Common myeloid progenitor, CD34-positive (primary cell): ENCODE data around the gene MMP8.

Experiments
- CTCF ChIA-PET: fragments of 350-600 bp; sonication (Branson Sonifier 250); formaldehyde crosslinking; loops from one replicate; lab custom pipeline; 2021; ENCODE audit warnings: antibody characterized with exemption; lab: Charles Lee
- POLR2A ChIA-PET: fragments of 350-600 bp; sonication (Branson Sonifier 250); formaldehyde crosslinking; loops from one replicate; lab custom pipeline; 2021; ENCODE audit warnings: antibody characterized with exemption; lab: Charles Lee
- DNase-seq, 3 donors: peaks; one replicate each; pipeline versions ENCODE4 v3.0.0 to v3.0.0-alpha.2; 2013
- H3K27ac ChIP-seq, 2 experiments: 1 replicate in 1 of 2; 2 replicates in 1 of 2; pipeline ENCODE4 v1.7.0; 2013; ENCODE audit warnings: inconsistent platforms in 2 of 2, low read length in 2 of 2, mild to moderate bottlenecking in 2 of 2, low read depth in 1 of 2, moderate library complexity in 1 of 2; ENCODE audit not compliant: severe bottlenecking in 2 of 2, insufficient read depth in 1 of 2, poor library complexity in 1 of 2
- H3K27me3 ChIP-seq, 5 experiments: replicated peaks in 2 of 5; 1 replicate in 3 of 5; 2 replicates in 2 of 5; pipeline versions ENCODE4 v1.6.1 to v1.7.0; 2013; ENCODE audit warnings: low read length in 4 of 5, mild to moderate bottlenecking in 2 of 5, moderate library complexity in 2 of 5, inconsistent platforms in 1 of 5; ENCODE audit not compliant: insufficient read depth in 5 of 5, control insufficient read depth in 4 of 5
- H3K36me3 ChIP-seq, 4 experiments: 1 replicate in 2 of 4; 2 replicates in 2 of 4; pipeline versions ENCODE4 v1.6.1 to v1.7.0; 2013; ENCODE audit warnings: low read length in 3 of 4, control low read depth in 1 of 4, mild to moderate bottlenecking in 1 of 4; ENCODE audit not compliant: control insufficient read depth in 4 of 4, insufficient read depth in 4 of 4
- H3K4me1 ChIP-seq, 4 experiments: 1 replicate in 3 of 4; 2 replicates in 1 of 4; pipeline versions ENCODE4 v1.6.1 to v1.7.1; 2013; ENCODE audit warnings: low read length in 3 of 4, mild to moderate bottlenecking in 3 of 4, control low read depth in 1 of 4, inconsistent platforms in 1 of 4, moderate library complexity in 1 of 4; ENCODE audit not compliant: control insufficient read depth in 4 of 4, insufficient read depth in 4 of 4; ENCODE audit errors: control extremely low read depth in 1 of 4
- H3K4me3 ChIP-seq, 7 experiments: 1 replicate in 4 of 7; 2 replicates in 3 of 7; pipeline versions ENCODE4 v1.5.1 to v1.7.0; 2013; ENCODE audit warnings: mild to moderate bottlenecking in 7 of 7, low read length in 6 of 7, moderate library complexity in 6 of 7, inconsistent platforms in 2 of 7, low read depth in 2 of 7, control low read depth in 1 of 7; ENCODE audit not compliant: insufficient read depth in 4 of 7, control insufficient read depth in 1 of 7; ENCODE audit errors: extremely low read depth in 1 of 7
- H3K9me3 ChIP-seq, 5 experiments: 1 replicate in 4 of 5; 2 replicates in 1 of 5; pipeline versions ENCODE4 v1.6.1 to v1.7.1; 2013; ENCODE audit warnings: low read length in 4 of 5, mild to moderate bottlenecking in 2 of 5, inconsistent platforms in 1 of 5, low read depth in 1 of 5, moderate library complexity in 1 of 5; ENCODE audit not compliant: control insufficient read depth in 4 of 5, insufficient read depth in 2 of 5; ENCODE audit errors: control extremely low read depth in 1 of 5
- WGBS: methylation state at CpG from one replicate; pipeline ENCODE4 v1.1.5; 2013; ENCODE audit not compliant: insufficient coverage; 5-methylcytosine and 5-hydroxymethylcytosine counted together

MMP8 gene

DNA sequence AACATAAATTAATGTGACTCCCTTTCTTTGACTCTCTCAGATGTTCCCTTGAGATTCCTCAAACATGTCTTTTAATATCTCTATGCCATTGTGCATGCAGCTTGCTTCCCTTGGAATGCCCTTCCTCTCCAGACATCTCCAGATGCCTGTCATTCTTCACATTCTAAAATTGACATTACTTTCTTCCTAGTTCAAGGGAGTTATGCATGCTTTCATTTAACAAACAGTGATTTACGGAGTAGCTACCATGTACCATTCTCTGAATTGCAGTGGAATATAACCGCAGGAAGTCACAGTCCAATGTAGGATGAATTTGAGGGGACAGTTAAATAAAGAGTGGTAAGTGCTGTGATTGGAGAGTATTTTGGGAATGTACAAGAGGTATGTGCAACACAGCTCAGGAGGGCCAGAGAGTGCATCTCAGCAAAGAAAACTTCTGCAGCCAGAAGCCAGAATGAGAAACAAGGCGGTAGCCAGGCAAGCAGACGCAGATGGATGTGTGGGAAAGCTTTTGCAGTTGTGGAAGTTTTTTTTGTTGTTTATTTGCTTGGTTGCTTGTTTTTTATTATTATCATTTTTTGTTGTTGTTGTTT, 37.0 kb upstream of the MMP8 start:
- no peak overlapping the region for H3K4me3 ChIP-seq
- no peak overlapping the region for H3K27ac ChIP-seq
- H3K9me3 ChIP-seq, result no peaks in the 10 kb centered on the region
- H3K36me3 ChIP-seq, result no peaks in the 10 kb centered on the region
- ChIA-PET POLR2A (interaction anchor here (0.6 kb wide), 1 partner anchor 412 kb away, joined by 3 read pairs; no protein-coding TSS in a partner anchor), CTCF (no interaction called here)
- H3K4me1 ChIP-seq, result peaks cover 0 to 19% (median 10%) of the 10 kb centered on the region in 4 experiments
- 100% methylated on average over 4 of the region's 4 CpGs for WGBS
- no peak for DNase-seq
- H3K27me3 ChIP-seq, result peaks cover 0 to 18% (median 0%) of the 10 kb centered on the region in 5 experiments

DNA sequence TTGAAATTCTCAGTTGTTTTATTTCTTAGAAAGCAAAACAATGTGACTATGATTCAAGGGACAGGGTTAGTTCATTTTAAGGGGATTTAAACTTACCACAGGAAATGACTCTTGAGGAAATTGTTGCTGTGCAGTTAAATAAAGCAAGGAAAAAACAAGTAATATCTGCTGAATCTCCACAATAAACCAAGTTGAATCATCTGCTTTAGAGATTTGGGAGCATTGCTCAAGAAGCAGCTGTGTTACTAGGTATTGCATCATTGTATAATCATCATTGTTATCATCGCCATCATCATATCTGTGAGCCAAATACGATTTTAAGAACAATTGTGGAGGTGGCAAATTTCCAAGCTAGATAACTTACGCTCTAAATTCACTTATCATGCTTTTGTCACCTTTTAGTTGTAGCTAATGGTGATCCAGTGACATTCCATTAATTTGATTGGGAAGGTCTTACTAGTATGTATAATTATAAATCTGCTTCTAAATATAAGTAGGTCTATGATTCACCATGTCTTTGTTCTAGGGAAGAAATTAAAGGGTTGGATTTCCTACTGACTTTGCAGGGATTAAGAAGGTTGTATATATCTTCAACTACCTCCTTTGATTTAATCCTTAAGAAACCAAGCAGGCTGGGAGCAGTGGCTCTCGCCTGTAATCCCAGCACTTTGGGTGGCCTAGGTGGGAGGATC, 35.7 kb upstream of the MMP8 start:
- Histone ChIP-seq H3K4me1 (peaks cover 0 to 19% (median 10%) of the 10 kb centered on the region in 4 experiments), H3K36me3 (no peaks in the 10 kb centered on the region), H3K4me3 (no peak overlapping the region), H3K9me3 (no peaks in the 10 kb centered on the region), H3K27me3 (peaks cover 0 to 22% (median 0%) of the 10 kb centered on the region in 5 experiments), H3K27ac (no peak overlapping the region)
- 100% methylated on average over 1 of the region's 4 CpGs for WGBS
- ChIA-PET CTCF (interaction anchor here (0.6 kb wide), 1 partner anchor 545 kb away, joined by 3 read pairs; no protein-coding TSS in a partner anchor), POLR2A (no interaction called here)
- peak; percentile 12 to 54 (median 51) for DNase-seq

DNA sequence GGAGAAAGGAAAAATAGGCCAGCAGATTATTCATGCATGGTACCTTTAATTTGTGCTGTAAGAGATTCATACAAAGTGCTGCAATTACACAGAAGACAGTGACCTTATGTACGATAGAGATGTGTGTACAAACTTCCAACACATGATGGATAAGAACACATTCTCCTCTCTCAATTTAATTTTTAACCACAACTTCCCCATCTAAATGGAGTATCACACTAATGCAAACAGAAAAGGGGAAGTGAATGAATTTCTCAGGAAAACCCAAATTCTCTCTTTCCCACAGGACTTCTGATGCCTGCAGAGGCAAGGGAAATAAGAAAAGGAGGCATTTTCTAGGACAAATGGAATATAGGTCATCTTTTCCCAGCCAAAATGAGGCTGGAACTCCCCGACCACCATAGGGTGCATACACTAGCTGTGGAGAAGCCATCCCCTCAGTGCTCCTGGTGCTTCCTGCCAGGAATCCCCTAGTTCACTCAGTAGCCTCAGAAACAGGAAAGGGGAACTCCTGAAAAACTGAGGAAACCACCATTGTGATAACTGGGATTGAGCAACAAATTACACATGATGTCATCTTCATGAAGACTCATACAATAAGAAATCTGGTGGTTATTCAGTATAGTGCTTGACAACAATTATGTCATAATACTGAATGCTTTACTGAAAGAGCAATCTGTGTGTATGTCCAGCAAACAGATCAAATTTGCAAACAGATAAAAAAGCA, 33.2 kb upstream of the MMP8 start:
- WGBS, result 23% methylated on average over 1 of the region's 2 CpGs
- DNase-seq, result peak; percentile 27 to 73 (median 60)
- H3K4me3 ChIP-seq, result peak overlapping the region in 1 of 7 experiments; percentile 7
- peaks cover 0 to 19% (median 10%) of the 10 kb centered on the region in 4 experiments for H3K4me1 ChIP-seq
- H3K36me3 ChIP-seq, result no peaks in the 10 kb centered on the region
- H3K9me3 ChIP-seq, result no peaks in the 10 kb centered on the region
- H3K27ac ChIP-seq, result no peak overlapping the region
- H3K27me3 ChIP-seq, result peaks cover 0 to 30% (median 5%) of the 10 kb centered on the region in 5 experiments
- POLR2A ChIA-PET, result no interaction called here
- CTCF ChIA-PET, result no interaction called here

DNA sequence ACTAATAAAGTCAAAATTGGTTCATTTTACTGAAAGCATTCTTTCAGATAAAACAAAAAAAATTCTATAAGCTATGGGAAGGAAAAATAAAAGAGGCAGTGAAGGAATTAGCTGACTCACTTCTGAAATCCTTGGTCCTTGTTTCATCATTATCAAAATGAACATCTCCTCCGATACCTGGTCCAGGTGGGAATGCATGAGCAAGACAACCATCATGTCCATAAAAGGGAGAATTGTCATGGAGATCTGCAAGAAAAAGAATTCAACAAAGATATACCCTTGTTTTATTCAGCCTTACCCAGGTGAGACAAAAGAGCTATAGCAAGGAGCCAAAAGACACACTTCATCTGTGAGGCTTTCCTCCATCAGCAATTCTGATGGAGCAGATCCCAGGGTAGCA, 28.5 kb upstream of the MMP8 start:
- Histone ChIP-seq H3K27me3 (peaks cover 0 to 27% (median 5%) of the 10 kb centered on the region in 5 experiments), H3K4me3 (no peak overlapping the region), H3K4me1 (peaks cover 0 to 10% (median 7%) of the 10 kb centered on the region in 4 experiments), H3K9me3 (peaks cover 0 to 2% (median 0%) of the 10 kb centered on the region in 5 experiments), H3K36me3 (no peaks in the 10 kb centered on the region), H3K27ac (no peak overlapping the region)
- ChIA-PET POLR2A (interaction anchor here (1.0 kb wide), 1 partner anchor 27 kb away, joined by 3 read pairs; the partner anchor contains the start of gene MMP10), CTCF (interaction anchor here (1.3 kb wide), 1 partner anchor 19 kb away, joined by 5 read pairs; no protein-coding TSS in a partner anchor)
- 86% methylated on average over 1 of the region's 1 CpG for WGBS
- no peak for DNase-seq

DNA sequence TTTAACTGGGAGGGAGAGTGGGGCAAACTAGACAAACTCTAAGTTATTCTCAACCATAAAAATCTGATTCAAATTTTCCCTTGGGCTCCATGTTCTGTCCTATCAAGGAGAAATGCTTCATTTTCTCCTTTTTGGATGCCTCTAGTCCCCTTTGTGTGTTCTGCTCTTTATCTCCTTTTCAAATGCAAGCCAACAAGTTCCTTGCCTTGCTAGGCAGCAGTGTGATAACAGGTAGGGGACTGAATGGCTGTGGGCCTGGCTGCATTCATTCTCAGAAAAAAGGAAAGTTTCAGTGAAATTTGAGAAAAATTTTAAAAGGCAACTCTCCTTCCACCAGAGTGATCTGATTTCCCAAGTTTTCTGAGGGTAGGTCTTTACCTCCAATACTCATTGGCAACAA, 26.9 kb upstream of the MMP8 start:
- Histone ChIP-seq H3K9me3 (peaks cover 0 to 2% (median 0%) of the 10 kb centered on the region in 5 experiments), H3K27me3 (peaks cover 0 to 27% (median 5%) of the 10 kb centered on the region in 5 experiments), H3K36me3 (no peaks in the 10 kb centered on the region), H3K27ac (no peak overlapping the region), H3K4me1 (no peaks in the 10 kb centered on the region), H3K4me3 (no peak overlapping the region)
- ChIA-PET POLR2A (no interaction called here), CTCF (interaction anchor here (1.0 kb wide), 1 partner anchor 18 kb away, joined by 3 read pairs; no protein-coding TSS in a partner anchor)
- no peak for DNase-seq

DNA sequence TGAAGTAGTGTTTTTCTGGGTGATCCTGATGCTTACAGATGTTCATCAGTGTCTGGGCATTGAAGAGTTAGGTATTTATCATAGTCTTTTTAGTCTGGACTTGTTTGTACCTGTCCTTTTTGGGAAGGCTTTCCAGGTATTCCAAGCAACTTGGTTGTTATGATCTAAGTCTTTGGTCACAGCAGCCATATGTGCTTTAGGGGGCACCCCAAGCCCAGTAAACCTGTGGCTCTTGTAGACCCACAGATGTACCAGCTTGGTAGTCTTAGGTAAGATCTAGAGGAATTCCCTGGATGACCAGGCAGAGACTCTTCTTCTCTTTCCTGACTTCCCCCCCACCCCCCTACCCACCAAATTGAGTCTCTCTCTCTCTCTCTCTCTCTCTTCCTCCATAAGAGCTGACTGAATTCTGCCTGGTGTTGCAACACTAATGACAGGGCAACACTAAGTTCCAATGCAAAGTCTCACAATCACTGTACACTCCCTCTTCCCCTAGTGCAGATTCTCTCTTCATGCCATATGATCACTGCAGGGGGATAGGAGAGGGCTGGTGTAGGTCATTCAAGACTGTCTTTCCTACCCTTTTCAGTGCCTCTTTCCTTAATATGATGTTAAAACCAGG, 24.5 kb upstream of the MMP8 start:
- Histone ChIP-seq H3K27ac (no peak overlapping the region), H3K36me3 (no peaks in the 10 kb centered on the region), H3K4me3 (no peak overlapping the region), H3K27me3 (peaks cover 0 to 13% (median 2%) of the 10 kb centered on the region in 5 experiments), H3K4me1 (no peaks in the 10 kb centered on the region), H3K9me3 (peaks cover 0 to 2% (median 0%) of the 10 kb centered on the region in 5 experiments)
- POLR2A ChIA-PET, result no interaction called here
- CTCF ChIA-PET, result no interaction called here
- DNase-seq, result no peak
